Stimulated activated CD4-positive, alpha-beta T cell treated with anti-CD3 and anti-CD28 coated beads, TNF-alpha, amount 100 ng/mL, for 4 hours (primary cell): ENCODE measurements around the gene ZMIZ1.

Experiments
- DNase-seq, 3 experiments: peaks; one replicate each; pipeline ENCODE4 v3.0.0-alpha.2; 2020; ENCODE audit warnings: low read depth in 3 of 3

ZMIZ1 gene

GRCh38 chr10:79246606-79247275 lies 178.0 kb downstream of the ZMIZ1 start:
- DNase-seq: no peak

GRCh38 chr10:79247373-79248137 lies 178.8 kb downstream of the ZMIZ1 start:
- no peak for DNase-seq

DNA sequence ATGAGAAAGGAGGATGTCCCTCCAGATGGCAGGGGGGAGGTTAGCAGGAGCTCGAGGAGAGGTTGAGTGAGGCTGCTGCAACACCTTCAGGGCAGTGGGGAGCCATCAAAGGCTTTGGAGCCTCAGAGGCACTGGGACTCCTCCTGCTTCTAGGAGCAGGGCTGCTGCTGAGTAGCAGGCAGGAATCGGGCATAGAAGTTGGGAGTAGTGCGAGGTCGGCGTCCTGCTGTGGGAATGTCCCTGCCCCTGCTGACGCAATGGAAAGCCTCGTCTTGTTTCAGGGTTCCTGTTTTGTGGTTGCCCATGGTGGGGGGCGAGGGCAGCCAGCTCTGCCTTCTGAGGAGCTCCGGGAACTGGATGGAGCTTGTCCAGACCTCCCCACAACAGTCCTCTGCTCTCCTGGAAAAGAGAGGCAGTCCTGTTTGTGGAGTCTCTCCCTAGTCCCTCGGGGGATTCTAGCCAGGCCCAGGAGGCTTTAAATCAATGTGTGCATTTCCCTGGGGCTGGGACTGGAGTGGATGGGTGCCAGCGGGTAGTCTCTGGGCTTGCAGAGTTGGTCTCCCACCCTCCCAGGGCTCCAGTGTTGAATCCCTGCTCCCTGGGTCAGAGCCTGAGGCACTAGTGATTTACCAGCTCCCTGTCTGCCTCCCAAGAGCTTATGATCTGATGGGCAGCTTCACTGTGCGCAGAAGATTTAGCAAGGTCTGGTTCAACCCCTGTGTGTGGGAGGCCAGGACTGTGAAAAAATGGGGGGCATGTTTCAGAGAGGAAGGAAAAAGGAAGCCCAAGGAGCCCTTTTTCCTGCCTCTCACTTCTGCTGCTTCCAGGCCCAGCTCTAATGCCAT lies 179.8 kb downstream of the ZMIZ1 start:
- DNase-seq: no peak

DNA sequence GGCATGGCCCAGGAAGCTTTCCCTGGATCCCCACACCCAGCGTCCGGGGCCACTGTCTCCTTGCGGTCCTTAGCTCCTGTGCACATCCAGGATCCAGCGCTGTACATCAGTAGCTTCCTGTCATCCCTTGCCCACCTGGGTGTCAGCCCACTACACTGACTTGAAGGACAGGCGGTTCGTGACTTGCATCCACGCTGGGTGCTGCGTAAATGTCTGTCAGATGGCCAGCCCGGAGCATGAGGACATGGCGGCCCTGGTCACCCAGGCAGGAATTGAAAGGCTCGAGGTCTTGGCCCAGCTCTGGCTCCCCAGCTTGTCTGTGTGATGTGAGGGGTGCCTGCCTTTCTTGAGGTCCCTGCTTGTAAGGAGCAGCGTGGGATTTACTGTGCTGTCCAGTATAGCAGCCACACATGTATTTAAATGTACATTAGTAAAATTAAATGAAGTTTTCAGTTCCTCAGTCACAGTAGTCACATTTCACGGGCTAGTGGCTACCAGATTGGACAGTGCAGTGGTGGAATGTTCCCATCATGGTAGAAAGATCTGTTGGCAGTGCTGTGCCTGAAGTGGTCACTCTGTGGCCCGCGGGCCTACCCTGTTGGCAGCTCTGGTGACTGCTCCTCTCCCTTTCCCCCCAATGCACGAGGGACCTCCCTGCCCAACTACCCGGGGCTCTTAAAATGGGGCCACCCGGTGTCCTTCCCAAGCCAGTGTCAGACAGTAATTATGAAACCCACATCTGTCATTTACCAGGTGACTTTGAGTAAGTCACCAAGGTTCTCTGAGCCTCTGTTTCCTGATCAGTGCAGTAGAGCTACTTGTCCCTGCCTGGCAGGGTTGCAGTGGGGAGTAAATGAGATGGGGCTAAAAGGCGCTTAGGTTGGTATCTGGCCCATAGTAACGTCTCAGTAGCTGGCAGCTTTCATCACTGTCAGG lies 180.7 kb downstream of the ZMIZ1 start:
- no peak for DNase-seq

GRCh38 chr10:79250259-79250658 lies 181.5 kb downstream of the ZMIZ1 start:
- DNase-seq: no peak

DNA sequence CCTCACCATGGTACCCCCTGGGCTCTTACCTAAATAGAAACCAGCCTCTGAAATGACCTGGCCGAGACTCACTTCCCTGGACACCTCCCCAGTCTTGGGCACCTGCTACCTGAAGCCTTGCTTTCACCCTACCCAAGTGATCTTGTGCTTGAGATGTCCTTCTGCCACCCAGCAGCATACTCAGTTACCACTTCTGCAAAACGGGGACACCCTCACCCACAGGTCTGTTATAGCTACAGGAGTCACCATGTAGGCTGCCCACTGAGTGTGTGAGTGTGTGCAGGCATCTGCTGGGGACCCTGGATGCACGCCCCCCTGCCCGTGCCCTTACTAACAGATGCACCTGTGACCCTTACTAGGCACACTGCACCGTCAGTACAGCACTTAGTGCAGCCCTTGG lies 183.7 kb downstream of the ZMIZ1 start:
- no peak for DNase-seq

- DNase-seq: no peak
Observed at GRCh38 chr10:79252971-79253370, 184.2 kb downstream of the ZMIZ1 start.

GRCh38 chr10:79253704-79254103 lies 184.9 kb downstream of the ZMIZ1 start:
- no peak for DNase-seq

DNA sequence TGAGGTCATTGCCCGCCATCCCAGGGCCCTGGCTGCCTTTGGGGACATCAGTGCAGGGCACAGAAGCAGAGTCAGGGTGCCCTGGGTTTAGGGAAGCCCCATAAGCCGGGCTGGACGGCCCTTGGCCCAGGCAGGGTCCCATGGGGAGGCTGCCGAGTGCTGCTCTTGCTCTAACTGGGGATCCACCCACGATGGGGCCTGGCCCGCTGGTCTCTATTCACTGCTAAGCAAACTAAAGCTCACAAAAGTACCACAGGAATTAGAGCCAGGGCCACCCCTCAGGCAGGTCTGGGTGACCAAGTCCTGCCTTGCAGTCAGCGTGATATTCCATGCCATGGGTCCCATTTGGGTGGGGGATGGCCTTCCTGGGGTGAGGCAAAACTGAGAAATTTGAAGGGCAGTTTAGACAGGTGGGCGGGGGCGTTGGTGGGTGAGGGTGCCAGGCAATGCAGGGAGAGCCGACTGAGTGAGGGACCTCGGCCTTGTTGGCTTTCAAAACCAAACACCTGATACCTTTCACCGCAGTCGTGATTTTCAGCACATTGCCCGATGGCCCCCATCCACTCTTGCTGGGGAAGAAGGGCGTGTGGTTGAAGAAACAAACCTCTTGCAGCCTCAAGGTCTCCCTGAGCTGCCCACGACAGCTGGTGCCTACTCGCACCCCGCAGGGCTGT lies 185.7 kb downstream of the ZMIZ1 start:
- DNase-seq: no peak

DNA sequence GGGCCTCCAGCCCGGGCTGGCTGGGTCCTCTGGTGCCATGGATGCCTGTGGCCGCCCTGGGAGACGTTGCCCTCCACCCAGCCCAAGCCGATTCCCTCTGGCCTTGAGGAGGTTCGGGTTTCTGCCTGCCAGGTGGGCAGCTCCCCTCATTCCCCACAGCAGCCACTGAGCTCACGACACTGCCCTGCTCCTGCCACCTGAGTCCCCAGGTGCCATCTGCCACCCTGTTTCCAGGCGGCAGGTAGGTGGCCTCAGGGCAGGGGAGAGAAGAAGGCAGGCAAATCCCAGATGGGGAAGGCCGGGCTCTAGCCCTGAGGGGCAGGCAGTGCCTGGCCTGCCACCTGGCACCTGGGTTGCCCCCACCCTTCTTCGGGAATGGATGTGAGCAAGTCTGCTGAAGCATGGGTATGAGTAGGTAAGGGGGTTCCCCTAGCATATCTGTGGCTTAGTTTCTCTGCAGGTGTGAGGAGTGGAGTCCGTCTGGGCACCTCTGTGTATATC lies 186.3 kb downstream of the ZMIZ1 start:
- no peak for DNase-seq

GRCh38 chr10:79256264-79256806 lies 187.6 kb downstream of the ZMIZ1 start:
- no peak for DNase-seq

- no peak for DNase-seq
Observed at GRCh38 chr10:79258894-79259293, 190.1 kb downstream of the ZMIZ1 start.

GRCh38 chr10:79259834-79260233 lies 191.1 kb downstream of the ZMIZ1 start:
- DNase-seq: no peak

- DNase-seq: no peak
Observed at GRCh38 chr10:79260811-79261740, 192.3 kb downstream of the ZMIZ1 start.

DNA sequence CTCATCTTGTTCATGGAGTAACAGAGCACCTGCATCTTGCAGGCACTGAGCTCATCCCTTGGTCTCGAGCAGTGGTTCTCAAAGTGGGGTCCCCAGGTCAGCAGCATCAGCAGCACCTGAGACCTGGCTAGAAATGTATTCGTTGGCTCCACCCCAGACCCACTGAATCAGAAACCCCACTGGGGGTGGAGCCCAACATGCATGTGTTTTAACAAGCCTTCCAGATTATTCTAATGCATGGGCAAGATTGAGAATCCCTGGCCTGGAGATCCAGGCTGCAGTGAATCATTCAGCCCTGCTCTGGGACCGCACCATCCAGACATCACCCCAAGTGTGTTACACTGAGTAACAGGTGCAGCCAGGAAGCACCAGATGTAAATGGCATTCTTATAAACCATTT lies 193.4 kb downstream of the ZMIZ1 start:
- DNase-seq: no peak

GRCh38 chr10:79262959-79263746 lies 194.4 kb downstream of the ZMIZ1 start:
- DNase-seq: no peak

DNA sequence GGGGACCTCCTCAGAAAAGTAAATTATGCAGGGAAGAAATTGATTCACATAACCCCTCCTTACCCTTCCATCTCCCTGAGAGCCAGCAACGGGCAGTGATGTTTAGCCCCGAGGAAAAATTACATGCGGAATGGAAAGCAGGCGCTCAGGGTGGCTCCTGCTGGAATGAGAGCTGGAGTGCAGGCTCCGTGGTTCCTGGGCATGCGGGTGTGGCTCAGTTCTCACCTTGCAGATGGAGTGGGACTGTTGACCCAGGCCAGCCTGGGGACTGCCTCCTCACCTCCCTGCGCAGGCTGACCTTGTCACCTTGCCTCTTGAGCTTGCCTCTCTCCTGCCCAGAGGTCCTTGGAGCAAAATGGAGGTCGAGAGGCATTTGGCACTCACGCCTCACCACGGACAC lies 195.2 kb downstream of the ZMIZ1 start:
- DNase-seq: no peak

GRCh38 chr10:79264942-79265341 lies 196.2 kb downstream of the ZMIZ1 start:
- DNase-seq: no peak
